PC-3 (cell line): ENCODE results near the gene RBP3.

Source experiments
- CTCF ChIP-seq: fragments of 300-600 bp; sonication (generic); conservative IDR thresholded peaks from 2 replicates; pipeline ENCODE4 v1.5.1; 2017; ENCODE audit warnings: antibody characterized with exemption, low read depth, mild to moderate bottlenecking, low read length
- EZH2 ChIP-seq: fragments of 300-600 bp; sonication (generic); IDR thresholded peaks from one replicate; pipeline ENCODE4 v1.6.1; 2017; ENCODE audit warnings: antibody characterized with exemption, mild to moderate bottlenecking, low read length; ENCODE audit not compliant: unreplicated experiment
- EZH2phosphoT487 ChIP-seq: fragments of 300-600 bp; sonication (generic); IDR thresholded peaks from 2 replicates; pipeline ENCODE4 v1.6.1; 2018; ENCODE audit warnings: mild to moderate bottlenecking, antibody characterized with exemption, low read length, borderline replicate concordance

GRCh38 chr10:47347303-47347675 lies 874 bp upstream of the RBP3 start:
- TF ChIP-seq CTCF (no peak), EZH2phosphoT487 (no peak), EZH2 (no peak)
